NCI-H345 treated with DMSO at 0.1 percent for 48 hours (cell line): ENCODE data around the gene ADAMTSL2.

Experiments
- DNase-seq: peaks from one replicate; lab custom pipeline; 2025; ENCODE audit not compliant: unreplicated experiment; lab: John Stamatoyannopoulos, UW

The ADAMTSL2 gene

GRCh38 chr9:133534346-133535291 is at the start of gene ADAMTSL2:
Gene ADAMTSL2, plus strand, starts transcription at chr9:133534704. Its CDS starts 2,009 bp downstream, at chr9:133536713.
- DNase-seq = peak; percentile 22

- DNase-seq = no peak
Observed at GRCh38 chr9:133485531-133486260, 48.8 kb upstream of the ADAMTSL2 start.

GRCh38 chr9:133487331-133487725 is 47.2 kb upstream of the ADAMTSL2 start:
- DNase-seq = no peak

- no peak for DNase-seq
Observed at GRCh38 chr9:133488686-133489252, 45.7 kb upstream of the ADAMTSL2 start.

- DNase-seq = no peak
Observed at GRCh38 chr9:133489253-133490190, 45.0 kb upstream of the ADAMTSL2 start.

- DNase-seq = no peak
Observed at GRCh38 chr9:133490201-133490681, 44.3 kb upstream of the ADAMTSL2 start.

GRCh38 chr9:133490865-133491655 is 43.4 kb upstream of the ADAMTSL2 start:
- DNase-seq = no peak

GRCh38 chr9:133491656-133491925 is 42.9 kb upstream of the ADAMTSL2 start:
- DNase-seq = no peak

GRCh38 chr9:133492061-133493021 is 42.2 kb upstream of the ADAMTSL2 start:
- DNase-seq = no peak

- no peak for DNase-seq
Observed at GRCh38 chr9:133493428-133493827, 41.1 kb upstream of the ADAMTSL2 start.

- no peak for DNase-seq
Observed at GRCh38 chr9:133493845-133494540, 40.5 kb upstream of the ADAMTSL2 start.

GRCh38 chr9:133494636-133495326 is 39.7 kb upstream of the ADAMTSL2 start:
- DNase-seq = no peak

- DNase-seq = no peak
Observed at GRCh38 chr9:133495327-133496293, 38.9 kb upstream of the ADAMTSL2 start.

GRCh38 chr9:133496861-133497842 is 37.4 kb upstream of the ADAMTSL2 start:
- DNase-seq = no peak
